Ovary (tissue), 3 donors: ENCODE results near the gene WASF2.

Experiments
- CTCF ChIP-seq, 3 donors: fragments of 450-650 bp in 2 of 3; fragments of 200-600 bp in 1 of 3; IDR thresholded peaks; one replicate each; pipeline versions ENCODE4 v1.5.1 to v1.8.0; 2016 to 2022; ENCODE audit warnings: antibody characterized with exemption in 3 of 3, mild to moderate bottlenecking in 1 of 3
- EP300 ChIP-seq: sonication (generic); formaldehyde crosslinking; IDR thresholded peaks from one replicate; pipeline ENCODE4 v1.6.1; 2017; ENCODE audit warnings: antibody characterized with exemption
- donor health status: DM: no; HTN: no; CAD: no.

GRCh38 chr1:27427329-27427728 lies 62.6 kb downstream of the WASF2 start:
- TF ChIP-seq CTCF (IDR thresholded peaks at IDR 0.05) (no peak), EP300 (no peak)
